G401.6 (cell line): Measurements from ENCODE around the gene FCMR.

Experiments
- FAIRE-seq: peaks from 2 replicates; lab custom pipeline; 2012; peaks lifted over from hg19 to GRCh38; lab: Jason Lieb, UNC

The FCMR gene, protein sequence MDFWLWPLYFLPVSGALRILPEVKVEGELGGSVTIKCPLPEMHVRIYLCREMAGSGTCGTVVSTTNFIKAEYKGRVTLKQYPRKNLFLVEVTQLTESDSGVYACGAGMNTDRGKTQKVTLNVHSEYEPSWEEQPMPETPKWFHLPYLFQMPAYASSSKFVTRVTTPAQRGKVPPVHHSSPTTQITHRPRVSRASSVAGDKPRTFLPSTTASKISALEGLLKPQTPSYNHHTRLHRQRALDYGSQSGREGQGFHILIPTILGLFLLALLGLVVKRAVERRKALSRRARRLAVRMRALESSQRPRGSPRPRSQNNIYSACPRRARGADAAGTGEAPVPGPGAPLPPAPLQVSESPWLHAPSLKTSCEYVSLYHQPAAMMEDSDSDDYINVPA

DNA sequence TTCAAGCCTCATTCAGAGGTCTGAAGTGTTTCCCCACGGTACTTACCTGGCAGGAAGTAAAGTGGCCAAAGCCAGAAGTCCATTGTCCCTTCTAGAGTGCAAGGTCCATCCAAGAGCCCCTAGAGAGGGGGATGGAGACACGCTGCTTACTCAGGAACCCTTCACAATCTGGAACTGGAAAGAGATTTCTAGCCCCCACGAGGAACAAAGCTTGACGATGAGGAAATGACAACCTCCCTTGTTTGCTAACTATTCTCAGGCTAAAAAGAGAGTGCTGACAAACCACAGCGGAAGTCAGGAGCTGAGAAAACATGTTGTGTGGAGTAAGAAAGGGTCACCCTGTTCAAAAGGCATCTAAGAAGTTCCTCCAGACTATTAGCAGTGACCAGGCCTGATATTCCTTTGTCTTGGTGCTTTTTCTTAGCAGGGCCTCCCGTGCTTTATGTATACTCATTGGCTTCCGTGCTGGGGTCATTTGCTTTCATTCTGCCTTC is at the start of gene FCMR:
Gene FCMR (minus strand): TSS at position 170 of the 494 bp plus-strand sequence. CDS start 87 bp downstream, at position 83.
- no peak for FAIRE-seq

DNA sequence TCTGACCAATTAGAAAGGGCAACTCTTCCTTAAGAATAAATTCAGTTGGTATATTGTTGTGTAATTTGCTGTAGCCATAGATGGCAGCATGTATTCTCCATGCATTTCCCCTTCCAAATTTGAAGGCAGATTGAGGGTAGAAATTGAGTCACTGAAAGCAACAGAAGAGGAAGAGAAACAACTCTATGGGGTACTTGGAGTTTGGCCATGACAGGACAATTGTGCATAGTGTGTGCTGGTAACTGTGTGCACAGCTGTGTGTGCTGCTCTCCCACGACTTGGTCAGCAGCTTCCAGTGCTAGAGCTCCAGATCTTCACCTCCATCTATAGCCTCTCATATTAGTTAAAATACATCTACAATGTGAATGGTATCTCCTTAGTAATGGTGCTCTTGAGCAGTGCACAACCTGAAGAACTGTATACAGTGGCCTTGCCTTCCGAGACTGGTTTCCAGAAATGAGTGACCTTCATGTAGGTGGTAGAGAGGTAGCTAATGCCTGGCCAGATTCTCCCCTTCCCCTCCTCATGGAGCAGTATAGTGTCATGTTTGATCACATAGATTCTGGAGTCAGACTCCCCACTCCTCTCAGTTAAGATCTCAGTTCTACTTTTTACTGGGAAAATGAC is 49.4 kb upstream of the FCMR start:
- FAIRE-seq: no peak

DNA sequence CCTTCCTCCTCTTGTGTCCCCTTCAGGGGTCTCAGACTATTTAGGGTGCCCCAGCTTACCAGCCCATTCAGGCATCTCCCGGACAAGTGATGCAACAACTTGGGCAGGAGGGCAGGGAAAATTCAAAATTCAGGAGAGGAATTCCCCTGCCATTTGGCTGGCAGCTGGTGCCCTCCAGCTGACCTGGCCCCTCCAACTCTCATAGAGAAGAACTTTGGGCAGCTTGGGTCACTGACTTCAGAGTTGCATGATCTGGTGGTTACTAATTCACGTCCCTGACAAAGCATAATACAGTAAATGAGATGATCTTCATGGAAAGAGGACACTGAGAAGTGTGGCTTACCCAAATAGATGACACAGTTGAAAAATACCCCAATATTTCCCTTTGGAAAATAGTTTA is 48.7 kb upstream of the FCMR start, which contains the start of gene FCAMR:
Gene FCAMR (minus strand): TSS at position 15 of the 400 bp plus-strand sequence. CDS start 335 bp downstream, outside the sequence.
- no peak for FAIRE-seq

DNA sequence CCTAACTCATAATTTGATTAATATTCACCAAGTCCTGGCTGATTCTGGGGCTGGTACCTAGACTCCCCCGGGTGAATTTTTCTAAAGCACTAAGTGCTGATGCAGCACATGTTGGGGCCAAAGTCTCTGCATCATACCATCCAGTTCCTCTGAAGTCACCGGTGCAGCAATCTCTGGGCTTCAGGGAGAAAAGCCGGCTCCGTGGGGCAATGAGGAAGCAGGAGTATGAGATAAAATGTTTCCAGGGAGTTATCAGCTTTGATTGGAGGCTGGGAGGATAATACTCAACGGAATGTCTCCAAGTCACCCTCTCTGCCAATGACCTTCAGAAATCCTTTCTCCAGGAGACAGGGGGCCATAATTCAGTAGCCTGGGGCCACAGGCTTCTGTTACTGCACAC is 47.3 kb upstream of the FCMR start:
- no peak for FAIRE-seq

DNA sequence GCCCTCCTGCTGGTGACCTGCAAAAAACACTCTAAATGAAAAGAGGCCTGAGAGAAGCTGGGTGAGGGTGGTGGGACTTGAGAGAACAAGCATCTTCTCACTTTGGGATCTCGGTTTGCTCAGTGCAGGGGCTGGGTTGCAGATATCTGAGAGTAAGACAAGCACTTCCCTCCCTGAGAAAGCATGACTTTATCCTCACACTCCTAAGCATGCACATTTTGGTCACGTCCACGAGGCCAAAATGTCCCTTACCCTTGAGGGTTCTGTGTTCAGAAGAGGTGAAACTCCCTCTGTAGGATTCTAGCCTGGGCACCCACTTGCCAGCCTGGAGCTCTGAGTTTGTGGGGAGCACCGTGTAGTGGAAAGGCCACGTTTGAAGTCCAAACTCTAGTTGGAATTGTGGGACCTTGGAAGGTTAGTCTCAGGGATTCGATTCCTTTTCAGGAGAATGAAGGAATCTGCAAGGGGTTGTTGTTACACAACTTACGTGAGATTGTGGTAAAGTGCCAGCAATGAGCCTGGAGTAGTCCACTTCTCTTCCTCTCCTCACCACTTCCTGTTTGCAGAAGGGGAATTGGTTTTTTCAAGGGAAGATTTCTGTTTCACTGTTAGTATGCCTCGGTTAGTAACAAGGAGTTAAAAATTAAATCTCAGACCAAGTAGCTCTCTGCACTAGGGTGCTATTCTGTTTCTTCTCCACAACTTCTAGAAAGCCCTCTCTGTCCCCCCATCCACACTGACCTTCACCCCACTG is 45.5 kb upstream of the FCMR start:
- FAIRE-seq: no peak

DNA sequence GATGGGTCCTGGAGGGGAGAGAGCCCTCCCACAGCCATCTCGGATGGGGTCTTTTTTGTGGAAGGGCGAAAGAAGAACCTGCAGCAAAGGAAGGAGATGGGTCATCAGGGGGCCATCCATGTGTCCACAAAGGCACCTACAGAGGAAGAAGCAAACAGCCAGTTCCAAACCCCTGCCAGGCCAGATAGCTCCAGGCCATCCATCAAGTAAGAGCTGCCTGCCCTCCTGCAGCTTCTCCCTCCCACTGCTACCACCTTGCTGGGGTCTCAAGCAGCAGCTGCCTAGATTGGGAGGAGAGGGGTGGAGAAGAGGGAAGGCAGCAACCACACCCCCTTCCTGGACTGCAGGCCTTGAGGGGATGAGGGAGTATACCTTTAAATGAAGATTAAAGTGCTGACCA is 44.0 kb upstream of the FCMR start:
- no peak for FAIRE-seq

DNA sequence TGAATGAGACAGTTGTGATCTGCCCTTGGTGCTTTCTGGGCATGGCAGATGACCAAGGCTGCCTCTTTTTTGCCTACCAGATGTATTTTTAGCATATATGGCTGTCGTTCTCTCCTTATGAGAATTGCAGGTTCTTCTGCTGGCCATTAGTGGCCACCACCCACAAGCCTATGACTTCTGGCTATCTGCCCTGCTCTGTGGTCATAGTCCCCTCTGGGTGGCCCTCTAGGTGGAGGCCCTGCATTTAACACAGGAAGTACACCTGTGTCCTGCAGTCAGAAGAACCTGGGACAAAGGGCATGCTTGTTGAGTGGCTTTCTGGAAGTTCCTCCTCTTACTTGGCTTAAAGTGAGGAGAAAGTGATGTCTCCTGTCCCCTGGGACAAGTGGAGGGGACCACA is 42.0 kb upstream of the FCMR start:
- FAIRE-seq: no peak

DNA sequence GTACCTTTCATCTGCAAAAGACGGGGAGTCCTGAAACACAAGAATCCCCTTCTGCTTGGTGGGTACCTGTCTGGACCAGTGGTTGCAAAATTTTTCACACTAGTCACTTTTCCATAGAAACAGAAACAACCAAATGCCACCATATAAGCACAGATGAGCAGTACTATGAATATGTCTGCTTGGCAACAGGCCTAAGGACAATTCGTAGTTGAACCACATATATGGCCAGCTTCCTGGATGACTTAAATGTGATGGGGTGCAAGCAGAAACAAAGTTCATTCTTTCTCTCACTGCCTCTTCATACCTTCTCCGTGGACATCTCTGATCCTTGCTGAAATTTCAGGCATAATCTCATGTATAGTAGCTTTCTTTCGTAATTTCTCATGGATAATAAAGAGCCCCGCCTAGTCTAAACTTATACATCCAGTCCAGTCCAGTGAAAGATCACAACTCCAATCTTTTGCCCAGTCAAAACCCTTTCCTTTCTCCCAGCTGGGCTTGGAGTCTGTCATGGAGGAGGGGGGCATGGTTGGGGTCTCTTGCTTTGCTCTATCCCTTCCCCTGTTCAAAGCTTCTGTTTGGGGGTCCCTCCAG is 41.5 kb upstream of the FCMR start:
- no peak for FAIRE-seq

DNA sequence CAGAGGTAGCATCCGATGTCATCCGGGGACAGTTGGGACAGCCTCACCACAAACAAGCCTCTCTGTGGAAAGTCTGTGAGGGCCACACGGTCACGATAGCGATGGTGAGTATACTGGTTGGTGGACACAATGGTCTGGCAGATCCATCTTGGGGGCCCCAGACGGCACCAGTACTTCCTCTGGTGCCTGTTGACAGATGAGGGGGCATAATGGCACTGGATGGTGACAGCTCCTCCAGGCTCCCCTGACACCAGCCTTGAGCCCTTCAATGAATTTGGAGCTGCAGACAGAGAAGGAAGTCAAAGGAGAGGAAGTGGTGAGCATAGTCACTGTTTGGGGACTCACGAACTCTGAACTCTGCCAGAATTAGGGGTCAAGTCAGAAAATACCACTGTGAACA is 40.5 kb upstream of the FCMR start:
- no peak for FAIRE-seq

DNA sequence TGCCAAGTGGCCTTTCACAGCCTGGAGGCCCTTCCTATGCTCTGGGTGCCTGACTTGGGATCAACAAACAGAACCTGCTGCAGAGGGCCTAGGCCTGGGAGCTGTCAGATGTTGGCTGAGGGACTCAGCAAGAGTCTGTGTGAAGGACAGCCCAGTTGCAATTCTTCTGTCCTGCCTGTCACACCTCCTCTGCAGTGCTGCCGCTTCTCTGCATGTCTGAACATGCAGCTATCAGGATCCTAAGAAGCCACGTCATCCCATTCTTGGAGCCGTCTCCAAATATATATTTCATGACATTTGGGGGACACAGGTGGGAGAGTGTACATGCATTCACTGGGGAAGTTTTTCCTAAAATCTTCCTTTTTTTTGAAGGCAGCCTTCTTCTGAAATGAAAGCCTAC is 39.9 kb upstream of the FCMR start:
- FAIRE-seq: no peak

DNA sequence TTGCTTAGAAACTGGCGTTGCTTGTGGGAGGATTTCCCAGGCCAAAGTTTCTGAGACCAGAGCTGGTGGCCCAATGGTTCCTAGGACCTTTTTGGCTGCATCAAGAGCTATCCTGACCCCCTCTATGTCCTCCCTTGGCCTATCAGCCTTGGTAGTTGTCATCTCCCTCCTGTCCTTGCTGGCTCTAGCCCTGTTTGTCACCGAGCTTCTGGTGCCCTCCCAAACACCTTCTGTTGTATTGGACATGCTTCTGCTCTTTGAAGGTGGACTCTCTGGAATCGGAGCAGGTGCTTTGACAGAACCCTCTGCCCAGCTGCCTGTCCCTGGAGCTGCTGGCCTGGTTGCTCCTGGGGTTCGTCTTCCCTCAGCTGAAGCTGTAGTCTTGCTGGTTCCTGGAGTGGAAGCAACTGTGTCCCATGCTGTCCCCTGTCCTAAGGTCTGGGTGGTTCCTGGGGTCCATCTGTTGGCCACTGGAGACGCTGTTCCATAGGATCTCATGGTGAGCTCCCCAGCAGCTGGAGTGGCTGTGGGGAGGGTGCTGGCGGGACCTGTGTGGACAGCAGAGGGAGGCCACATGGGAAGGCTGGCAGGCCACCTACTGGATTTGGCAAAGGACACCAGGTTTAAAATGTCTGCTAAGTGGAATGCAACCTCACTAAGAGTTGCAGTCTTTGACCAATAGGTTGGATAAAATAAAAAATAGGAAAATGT is 39.1 kb upstream of the FCMR start:
- FAIRE-seq: no peak

DNA sequence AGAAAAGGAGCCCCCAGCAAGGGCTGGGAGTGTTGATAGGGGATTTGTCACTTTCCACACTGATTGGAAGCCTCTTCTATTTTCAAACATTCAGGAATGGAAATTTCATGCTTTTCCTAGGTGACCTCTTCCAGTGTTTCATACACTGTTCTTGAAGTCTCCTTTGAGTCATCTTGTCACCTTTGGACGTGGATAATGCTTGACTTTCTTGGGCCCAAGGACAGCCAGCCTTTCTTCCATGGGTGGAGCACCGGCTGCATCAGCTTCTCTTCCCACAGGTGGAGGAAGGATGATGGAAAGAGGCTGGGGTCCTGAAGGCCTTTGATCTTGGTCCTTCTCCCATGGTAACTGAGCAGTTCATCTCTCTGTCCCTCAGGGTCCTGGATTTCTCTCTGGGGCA is 36.4 kb upstream of the FCMR start:
- FAIRE-seq: no peak

DNA sequence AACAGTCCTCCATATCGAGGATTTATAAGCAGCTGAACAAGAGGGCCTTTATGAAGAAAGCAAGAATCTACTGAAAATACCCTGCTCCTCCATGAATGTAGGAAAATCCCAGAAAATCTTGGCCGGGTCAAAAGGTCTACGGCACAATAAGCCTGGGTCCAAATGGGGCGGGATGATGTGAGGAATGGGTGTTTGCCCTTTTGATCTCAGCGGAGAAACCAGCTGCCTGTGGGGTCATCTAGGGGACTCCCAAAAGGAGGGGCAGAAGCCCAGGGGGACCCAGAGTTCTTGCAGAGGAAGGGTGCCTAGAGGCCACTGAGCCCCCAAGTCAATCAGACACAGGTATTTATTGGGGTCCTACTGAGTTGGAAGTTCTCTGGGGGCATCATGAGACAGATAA is 35.9 kb upstream of the FCMR start:
- no peak for FAIRE-seq

DNA sequence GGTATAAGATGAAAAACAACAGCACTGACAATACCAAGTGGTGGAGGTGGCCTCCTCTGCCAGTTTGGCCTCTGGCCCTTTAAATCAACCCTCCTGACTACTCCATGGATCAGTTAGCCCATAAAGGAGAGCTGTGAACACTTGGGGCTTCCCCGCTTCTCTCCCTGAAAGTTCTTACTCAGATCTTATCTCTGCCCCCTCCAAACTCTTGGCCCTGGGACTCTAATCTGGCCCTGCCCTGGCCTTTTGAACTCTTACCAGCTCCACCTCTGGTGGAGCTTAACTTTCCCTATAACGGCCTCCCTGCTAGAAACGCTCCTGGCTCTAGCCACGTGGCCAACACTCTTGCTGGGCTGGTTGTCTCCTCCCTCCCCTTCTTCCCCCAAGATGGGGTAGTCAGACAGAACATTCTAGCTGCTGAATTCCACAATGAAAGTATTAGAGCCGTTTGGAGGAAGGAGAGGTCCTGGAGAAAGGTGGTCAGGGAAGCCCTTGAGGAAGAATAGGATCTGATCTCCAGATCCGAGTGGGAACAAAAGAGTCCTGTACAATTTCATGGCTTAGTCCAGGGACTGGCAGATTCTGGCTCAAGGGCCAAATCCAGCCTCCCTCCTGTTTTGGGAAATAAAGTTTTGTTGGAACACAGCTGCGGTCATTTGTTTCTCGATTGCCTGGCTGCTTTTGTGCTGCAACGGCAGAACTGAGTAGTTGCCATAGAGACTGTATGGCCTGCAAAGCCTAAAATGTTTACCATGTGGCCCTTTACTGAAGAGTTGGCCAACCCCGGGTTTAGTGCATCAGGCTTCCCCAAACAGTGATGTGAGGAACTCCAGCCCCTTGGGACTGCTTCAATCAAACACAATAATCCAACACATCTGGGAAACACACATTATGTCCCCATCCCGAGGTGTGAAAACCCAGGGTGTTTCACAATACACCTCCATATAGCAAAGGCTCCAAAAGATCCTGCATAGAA is 34.0 kb upstream of the FCMR start:
- no peak for FAIRE-seq

DNA sequence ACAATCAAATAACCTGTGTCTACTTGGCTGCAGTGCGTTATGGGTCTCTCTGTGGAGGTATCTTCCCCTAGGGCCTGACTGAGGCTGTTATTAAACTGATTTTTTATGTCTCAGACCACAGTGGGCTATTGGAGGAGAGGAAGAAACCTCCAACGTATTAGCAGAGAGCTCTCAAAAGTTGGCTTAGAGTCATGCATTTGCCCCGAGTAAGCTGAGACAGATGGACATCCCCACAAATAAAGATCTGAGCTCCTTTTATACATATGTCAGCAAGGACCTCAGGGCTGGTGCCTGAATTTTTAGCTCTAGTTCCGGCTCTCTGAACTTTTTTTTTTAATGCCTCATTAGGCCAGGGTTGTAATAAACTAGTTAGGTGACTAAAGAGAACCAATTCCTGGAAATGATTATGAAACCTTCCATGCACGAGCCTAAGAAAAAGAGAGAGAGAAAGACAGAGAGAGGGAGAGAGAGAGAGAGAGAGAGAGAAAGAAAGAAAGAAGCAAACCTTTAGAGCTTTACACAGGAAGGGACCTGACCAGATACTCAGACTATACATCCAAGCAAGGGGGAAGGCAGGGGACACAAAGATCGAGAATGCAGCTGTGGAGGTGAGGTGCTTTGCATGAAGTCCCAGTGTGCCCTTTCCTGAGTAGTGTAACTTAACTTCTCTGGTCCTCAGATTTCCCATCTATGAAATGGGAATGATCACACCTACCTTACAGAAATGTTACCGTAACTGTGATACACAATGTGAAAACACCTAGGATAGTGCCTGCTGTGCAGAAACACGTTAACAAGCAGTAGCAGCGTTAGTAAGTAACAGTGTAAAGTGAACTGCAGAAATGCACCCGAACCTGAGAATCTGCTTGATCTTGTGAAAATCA is 33.0 kb upstream of the FCMR start:
- FAIRE-seq: no peak

DNA sequence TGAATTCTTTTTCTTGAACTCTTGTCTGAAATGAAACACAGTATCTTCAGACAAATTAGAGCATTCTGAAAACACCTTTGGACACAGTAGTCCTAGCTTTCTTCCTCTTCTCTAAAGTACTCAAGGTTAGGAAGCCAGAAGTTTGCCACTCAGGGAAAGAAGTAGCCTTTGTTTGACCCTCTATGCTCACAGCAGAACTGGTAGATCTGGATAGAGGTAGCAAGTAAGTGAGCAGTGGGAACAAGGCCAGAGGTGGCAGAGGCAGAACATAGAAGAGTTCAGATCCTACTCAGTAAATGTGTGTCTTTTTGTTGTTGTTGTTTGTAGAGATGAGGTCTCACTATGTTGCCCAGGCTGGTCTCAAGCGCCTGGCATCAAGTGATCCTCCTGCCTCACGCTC is 31.9 kb upstream of the FCMR start:
- no peak for FAIRE-seq

DNA sequence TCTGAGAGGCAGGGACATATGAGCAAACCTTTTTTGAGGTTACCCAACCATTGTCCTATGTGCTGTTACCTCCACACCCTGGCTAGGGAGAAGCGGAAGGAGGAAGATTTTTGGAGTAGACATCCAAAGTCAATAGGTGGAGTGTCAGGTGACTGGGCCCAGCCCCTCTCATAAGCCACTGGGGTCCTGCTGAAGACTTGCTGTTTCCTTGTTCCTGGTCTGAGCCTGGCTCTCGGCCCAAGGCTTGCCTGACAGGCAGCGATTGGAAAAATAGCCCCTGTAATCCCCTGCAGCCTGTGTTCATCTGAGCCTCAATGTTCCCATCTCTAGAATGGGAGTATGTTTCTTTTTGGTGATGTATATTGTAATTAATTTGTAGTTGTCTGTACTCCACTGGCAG is 31.4 kb upstream of the FCMR start:
- FAIRE-seq: no peak

DNA sequence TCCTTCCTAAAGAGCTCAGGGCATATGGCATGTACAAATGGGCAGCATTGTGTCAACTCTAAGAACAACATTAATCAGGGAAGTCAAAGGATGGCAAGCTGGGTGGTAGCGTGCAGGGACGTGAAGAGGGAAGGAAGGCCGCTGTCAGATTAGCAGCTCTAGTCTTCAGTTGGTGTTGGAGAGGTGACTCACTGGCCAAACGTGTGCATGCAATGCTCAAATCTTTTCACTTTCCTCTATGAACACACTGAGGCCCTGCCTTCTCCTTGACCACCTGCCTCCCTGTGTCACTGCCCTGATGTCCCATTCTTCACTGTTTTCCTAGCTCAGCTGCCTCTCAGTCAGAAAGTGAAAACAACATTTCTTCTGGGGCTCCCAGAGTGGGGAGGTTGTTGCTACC is 30.4 kb upstream of the FCMR start:
- FAIRE-seq: no peak

DNA sequence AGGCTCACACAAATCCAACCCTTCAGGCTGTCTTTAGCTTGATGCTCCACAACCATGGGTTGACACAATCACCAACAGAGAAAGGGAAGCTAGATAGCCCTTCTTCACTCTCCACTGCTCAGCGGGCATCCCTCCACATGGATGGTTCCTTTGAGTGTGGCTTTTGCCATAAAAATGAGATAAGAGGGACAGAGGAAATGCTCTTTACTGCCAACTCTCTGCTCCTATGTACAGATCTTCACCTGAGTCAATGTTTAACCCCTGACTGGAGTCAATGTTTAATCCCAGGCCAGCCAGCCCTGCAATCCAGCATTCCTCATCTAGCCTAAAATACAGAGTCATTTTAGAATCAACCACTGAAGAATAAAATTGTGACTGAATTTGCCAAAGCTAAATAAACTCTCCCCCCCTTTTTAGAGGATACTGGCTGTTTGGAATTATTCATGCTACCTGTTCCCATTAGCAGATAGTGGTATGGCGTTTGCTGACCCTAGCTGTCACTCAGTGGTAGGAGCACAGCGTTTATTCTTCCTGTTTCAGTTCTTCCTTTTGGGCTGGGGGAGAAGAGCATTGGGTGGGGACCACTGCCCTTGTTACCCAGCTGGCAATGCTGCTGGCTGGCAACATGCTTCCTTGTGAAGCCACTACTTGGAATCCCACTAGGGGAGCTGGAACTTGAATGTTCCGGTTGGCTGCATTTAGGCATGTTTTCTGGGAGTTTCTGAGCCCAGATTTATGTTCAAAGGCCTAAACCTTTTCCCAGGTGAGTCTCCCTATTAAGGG is 29.8 kb upstream of the FCMR start:
- no peak for FAIRE-seq
